ENCODE measurements around the gene ZNF580. TPM values are rescaled to one million over a fixed set of nuclear protein-coding genes. Genes with fewer than 3 reads are reported as not detected.

The ZNF580 gene
- total RNA-seq (30.8 TPM), polyA plus RNA-seq (10 to 100 TPM; 14.3 to 18.9 (median 16.0) TPM)

- peaks cover 19% of the 10 kb centered on the region for H3K36me3 Mint-ChIP-seq
- no peaks in the 10 kb centered on the region for H3K9me3 ChIP-seq (ENCODE audit: control insufficient read depth in 2 of 2, low read length in 2 of 2)
- ATAC-seq (ENCODE audit: low read depth in 2 of 2): peak; percentile 16 to 25
- DNase-seq: peak; percentile 45 to 69 (median 50)
- H3K4me1 Mint-ChIP-seq: peaks cover under 1 to 75% (median 49%) of the 10 kb centered on the region in 4 donors
- peak within 1 kb of the TSS; percentile 83 to 98 (median 92) for H3K4me3 Mint-ChIP-seq
- peaks cover 0 to 2% (median 0%) of the 10 kb centered on the region in 7 donors for H3K9me3 Mint-ChIP-seq
- peaks cover 78% of the 10 kb centered on the region for H3K4me1 ChIP-seq (ENCODE audit: control insufficient read depth, insufficient read depth, low read length, poor library complexity, severe bottlenecking)
- H3K4me3 ChIP-seq (ENCODE audit: low read depth, low read length): peak within 1 kb of the TSS; percentile 72
- H3K27me3 ChIP-seq (ENCODE audit: control insufficient read depth, insufficient read depth, low read length): no peaks in the 10 kb centered on the region
- H3K36me3 ChIP-seq (ENCODE audit: control insufficient read depth, insufficient read depth, low read length): peaks cover 8% of the 10 kb centered on the region
- peak within 1 kb of the TSS; percentile 92 to 95 (median 94) for H3K27ac Mint-ChIP-seq
- peaks cover 11% of the 10 kb centered on the region for H3K27me3 Mint-ChIP-seq
- peak within 1 kb of the TSS; percentile 80 for H3K27ac ChIP-seq (ENCODE audit: insufficient read depth, low read length, poor library complexity, severe bottlenecking)
These were observed at the start of gene ZNF580 for GRCh38 chr19:55640577-55641425. ZNF580 (plus strand) TSS chr19:55641002; CDS start chr19:55642509, 1,507 bp downstream.

GRCh38 chr19:55591555-55591954 lies 49.2 kb upstream of the ZNF580 start:
- H3K4me3 Mint-ChIP-seq: no peak overlapping the region

GRCh38 chr19:55592391-55593090 lies 48.3 kb upstream of the ZNF580 start:
- Mint-ChIP-seq H3K36me3 (peaks cover 36% of the 10 kb centered on the region), H3K27me3 (peaks cover under 1% of the 10 kb centered on the region), H3K27ac (no peak overlapping the region), H3K4me1 (peaks cover 0 to 3% (median 1%) of the 10 kb centered on the region in 4 donors), H3K9me3 (peaks cover 0 to 2% (median 0%) of the 10 kb centered on the region in 7 donors), H3K4me3 (no peak overlapping the region)
- ATAC-seq (ENCODE audit: low read depth in 2 of 2): no peak
- no peak overlapping the region for H3K4me3 ChIP-seq (ENCODE audit: low read depth, low read length)
- H3K4me1 ChIP-seq (ENCODE audit: control insufficient read depth, insufficient read depth, low read length, poor library complexity, severe bottlenecking): peaks cover 6% of the 10 kb centered on the region
- H3K27me3 ChIP-seq (ENCODE audit: control insufficient read depth, insufficient read depth, low read length): no peaks in the 10 kb centered on the region
- no peak overlapping the region for H3K27ac ChIP-seq (ENCODE audit: insufficient read depth, low read length, poor library complexity, severe bottlenecking)
- H3K9me3 ChIP-seq (ENCODE audit: control insufficient read depth in 2 of 2, low read length in 2 of 2): no peaks in the 10 kb centered on the region
- H3K36me3 ChIP-seq (ENCODE audit: control insufficient read depth, insufficient read depth, low read length): peaks cover 16% of the 10 kb centered on the region
- DNase-seq: no peak

More at GRCh38 chr19:55591555-55591954, 49.2 kb upstream of the ZNF580 start:
- Histone ChIP-seq H3K27me3 (ENCODE audit: control insufficient read depth, insufficient read depth, low read length) (no peaks in the 10 kb centered on the region), H3K27ac (ENCODE audit: insufficient read depth, low read length, poor library complexity, severe bottlenecking) (no peak overlapping the region), H3K4me1 (ENCODE audit: control insufficient read depth, insufficient read depth, low read length, poor library complexity, severe bottlenecking) (peaks cover 15% of the 10 kb centered on the region), H3K9me3 (ENCODE audit: control insufficient read depth in 2 of 2, low read length in 2 of 2) (no peaks in the 10 kb centered on the region), H3K4me3 (ENCODE audit: low read depth, low read length) (no peak overlapping the region), H3K36me3 (ENCODE audit: control insufficient read depth, insufficient read depth, low read length) (peaks cover 16% of the 10 kb centered on the region)
- Mint-ChIP-seq H3K27ac (no peak overlapping the region), H3K27me3 (peaks cover 10% of the 10 kb centered on the region), H3K4me1 (peaks cover 0 to 12% (median 6%) of the 10 kb centered on the region in 4 donors), H3K9me3 (peaks cover 0 to 2% (median 0%) of the 10 kb centered on the region in 7 donors), H3K36me3 (peaks cover 30% of the 10 kb centered on the region)
- DNase-seq: no peak
- no peak for ATAC-seq (ENCODE audit: low read depth in 2 of 2)

- Mint-ChIP-seq H3K4me3 (no peak overlapping the region), H3K27me3 (no peaks in the 10 kb centered on the region), H3K9me3 (peaks cover 0 to 2% (median 0%) of the 10 kb centered on the region in 7 donors), H3K4me1 (peaks cover 0 to 3% (median 1%) of the 10 kb centered on the region in 4 donors), H3K27ac (no peak overlapping the region), H3K36me3 (peaks cover 36% of the 10 kb centered on the region)
- no peak overlapping the region for H3K4me3 ChIP-seq (ENCODE audit: low read depth, low read length)
- H3K27me3 ChIP-seq (ENCODE audit: control insufficient read depth, insufficient read depth, low read length): no peaks in the 10 kb centered on the region
- no peak for ATAC-seq (ENCODE audit: low read depth in 2 of 2)
- no peak for DNase-seq
- H3K27ac ChIP-seq (ENCODE audit: insufficient read depth, low read length, poor library complexity, severe bottlenecking): no peak overlapping the region
- no peaks in the 10 kb centered on the region for H3K4me1 ChIP-seq (ENCODE audit: control insufficient read depth, insufficient read depth, low read length, poor library complexity, severe bottlenecking)
- no peaks in the 10 kb centered on the region for H3K9me3 ChIP-seq (ENCODE audit: control insufficient read depth in 2 of 2, low read length in 2 of 2)
- H3K36me3 ChIP-seq (ENCODE audit: control insufficient read depth, insufficient read depth, low read length): peaks cover 16% of the 10 kb centered on the region
These were observed 47.6 kb upstream of the ZNF580 start for GRCh38 chr19:55593096-55593772.

GRCh38 chr19:55594996-55595545 lies 45.7 kb upstream of the ZNF580 start:
- Mint-ChIP-seq H3K36me3 (peaks cover 36% of the 10 kb centered on the region), H3K4me1 (peaks cover 0 to 10% (median 7%) of the 10 kb centered on the region in 4 donors), H3K9me3 (peaks cover 0 to 2% (median 0%) of the 10 kb centered on the region in 7 donors), H3K27ac (peak overlapping the region in 1 of 3 donors; percentile 39), H3K4me3 (peak overlapping the region in 1 of 4 donors; percentile 20), H3K27me3 (no peaks in the 10 kb centered on the region)
- H3K36me3 ChIP-seq (ENCODE audit: control insufficient read depth, insufficient read depth, low read length): peaks cover 16% of the 10 kb centered on the region
- no peaks in the 10 kb centered on the region for H3K4me1 ChIP-seq (ENCODE audit: control insufficient read depth, insufficient read depth, low read length, poor library complexity, severe bottlenecking)
- H3K9me3 ChIP-seq (ENCODE audit: control insufficient read depth in 2 of 2, low read length in 2 of 2): no peaks in the 10 kb centered on the region
- DNase-seq (no peak), ATAC-seq (ENCODE audit: low read depth in 2 of 2) (no peak)
- no peak overlapping the region for H3K4me3 ChIP-seq (ENCODE audit: low read depth, low read length)
- H3K27ac ChIP-seq (ENCODE audit: insufficient read depth, low read length, poor library complexity, severe bottlenecking): no peak overlapping the region
- no peaks in the 10 kb centered on the region for H3K27me3 ChIP-seq (ENCODE audit: control insufficient read depth, insufficient read depth, low read length)

- Histone ChIP-seq H3K27ac (ENCODE audit: insufficient read depth, low read length, poor library complexity, severe bottlenecking) (no peak overlapping the region), H3K4me3 (ENCODE audit: low read depth, low read length) (no peak overlapping the region), H3K36me3 (ENCODE audit: control insufficient read depth, insufficient read depth, low read length) (peaks cover 16% of the 10 kb centered on the region), H3K4me1 (ENCODE audit: control insufficient read depth, insufficient read depth, low read length, poor library complexity, severe bottlenecking) (peaks cover 9% of the 10 kb centered on the region), H3K9me3 (ENCODE audit: control insufficient read depth in 2 of 2, low read length in 2 of 2) (no peaks in the 10 kb centered on the region), H3K27me3 (ENCODE audit: control insufficient read depth, insufficient read depth, low read length) (no peaks in the 10 kb centered on the region)
- Mint-ChIP-seq H3K4me3 (peak overlapping the region in 1 of 4 donors; percentile 29), H3K4me1 (peaks cover 0 to 17% (median 11%) of the 10 kb centered on the region in 4 donors), H3K9me3 (peaks cover 0 to 2% (median 0%) of the 10 kb centered on the region in 7 donors), H3K36me3 (peaks cover 36% of the 10 kb centered on the region), H3K27ac (no peak overlapping the region), H3K27me3 (no peaks in the 10 kb centered on the region)
- DNase-seq (no peak), ATAC-seq (ENCODE audit: low read depth in 2 of 2) (no peak)
These were observed 44.5 kb upstream of the ZNF580 start for GRCh38 chr19:55596304-55596703.

- peak overlapping the region in 2 of 4 donors; percentile 22 to 30 for H3K4me3 Mint-ChIP-seq
- DNase-seq: no peak
- no peak overlapping the region for H3K27ac Mint-ChIP-seq
- Histone ChIP-seq H3K4me1 (ENCODE audit: control insufficient read depth, insufficient read depth, low read length, poor library complexity, severe bottlenecking) (peaks cover 10% of the 10 kb centered on the region), H3K9me3 (ENCODE audit: control insufficient read depth in 2 of 2, low read length in 2 of 2) (no peaks in the 10 kb centered on the region), H3K27ac (ENCODE audit: insufficient read depth, low read length, poor library complexity, severe bottlenecking) (no peak overlapping the region), H3K27me3 (ENCODE audit: control insufficient read depth, insufficient read depth, low read length) (no peaks in the 10 kb centered on the region), H3K36me3 (ENCODE audit: control insufficient read depth, insufficient read depth, low read length) (peaks cover 16% of the 10 kb centered on the region), H3K4me3 (ENCODE audit: low read depth, low read length) (no peak overlapping the region)
- no peaks in the 10 kb centered on the region for H3K27me3 Mint-ChIP-seq
- no peak for ATAC-seq (ENCODE audit: low read depth in 2 of 2)
- peaks cover 0 to 2% (median 0%) of the 10 kb centered on the region in 7 donors for H3K9me3 Mint-ChIP-seq
- H3K4me1 Mint-ChIP-seq: peaks cover 0 to 23% (median 15%) of the 10 kb centered on the region in 4 donors
- H3K36me3 Mint-ChIP-seq: peaks cover 31% of the 10 kb centered on the region
These were observed 43.3 kb upstream of the ZNF580 start for GRCh38 chr19:55597501-55597921.
